ENCODE results near the gene COL12A1.

COL12A1 gene

GRCh38 chr6:75142721-75143120 is 63.1 kb downstream of the COL12A1 start:
- no peak for DNase-seq

GRCh38 chr6:75135876-75136275 is 70.0 kb downstream of the COL12A1 start:
- DNase-seq: no peak

- DNase-seq: no peak
Observed at GRCh38 chr6:75135450-75135849, 70.4 kb downstream of the COL12A1 start.

- DNase-seq: no peak
Observed at GRCh38 chr6:75130784-75131183, 75.1 kb downstream of the COL12A1 start.

GRCh38 chr6:75128878-75129570 is 76.8 kb downstream of the COL12A1 start:
- no peak for DNase-seq

- DNase-seq: no peak
Observed at GRCh38 chr6:75126518-75126917, 79.3 kb downstream of the COL12A1 start.

GRCh38 chr6:75124983-75125382 is 80.9 kb downstream of the COL12A1 start:
- DNase-seq: no peak

GRCh38 chr6:75124085-75124484 is 81.8 kb downstream of the COL12A1 start:
- DNase-seq: no peak

- DNase-seq: no peak
Observed at GRCh38 chr6:75118925-75119515, 86.8 kb downstream of the COL12A1 start.

GRCh38 chr6:75117701-75118100 is 88.2 kb downstream of the COL12A1 start:
- DNase-seq: no peak

GRCh38 chr6:75116946-75117345 is 88.9 kb downstream of the COL12A1 start:
- no peak for DNase-seq

GRCh38 chr6:75115481-75115880 is 90.4 kb downstream of the COL12A1 start:
- no peak for DNase-seq

GRCh38 chr6:75114806-75115205 is 91.0 kb downstream of the COL12A1 start:
- no peak for DNase-seq

GRCh38 chr6:75114195-75114594 is 91.7 kb downstream of the COL12A1 start:
- DNase-seq: no peak

- DNase-seq: no peak
Observed at GRCh38 chr6:75113446-75113845, 92.4 kb downstream of the COL12A1 start.

- DNase-seq: no peak
Observed at GRCh38 chr6:75109765-75110164, 96.1 kb downstream of the COL12A1 start.

GRCh38 chr6:75109022-75109421 is 96.8 kb downstream of the COL12A1 start:
- DNase-seq: no peak

GRCh38 chr6:75108333-75108974 is 97.4 kb downstream of the COL12A1 start:
- no peak for DNase-seq

- no peak for DNase-seq
Observed at GRCh38 chr6:75107913-75108312, 97.9 kb downstream of the COL12A1 start.

- DNase-seq: no peak
Observed at GRCh38 chr6:75106426-75106825, 99.4 kb downstream of the COL12A1 start.

- no peak for DNase-seq
Observed at GRCh38 chr6:75103431-75103830, 102.4 kb downstream of the COL12A1 start.

- no peak for DNase-seq
Observed at GRCh38 chr6:75102301-75102700, 103.6 kb downstream of the COL12A1 start.

GRCh38 chr6:75101896-75102295 is 104.0 kb downstream of the COL12A1 start:
- DNase-seq: no peak

GRCh38 chr6:75098709-75099108 is 107.1 kb downstream of the COL12A1 start:
- DNase-seq: no peak

Data from NCI-H446 (cell line).